ENCODE results near the gene RABEPK. TPM values are rescaled to one million over a fixed set of nuclear protein-coding genes. Genes with fewer than 3 reads are reported as not detected.

Gene RABEPK
- total and polyA plus RNA-seq, 10 of the 15 experiments (the other 5 are each of a cell fraction or from before 2014, with no cell fraction given), result 26.9 to 59.8 (median 39.4) TPM

GRCh38 chr9:125280945-125281344, 80.6 kb downstream of the RABEPK start:
- ChIA-PET RAD21 (ENCODE audit: unreplicated experiment) (no interaction called here), POLR2A (interaction anchor here (0.6 to 1.3 kb wide), 2 partner anchors 15 to 39 kb away, joined by 3 to 8 read pairs; no protein-coding TSS in a partner anchor), CTCF (no interaction called here), SMC1A (ENCODE audit: uncharacterized antibody, unreplicated experiment) (interaction anchor here (1.0 kb wide), 1 partner anchor 12 kb away, joined by 3 read pairs; no protein-coding TSS in a partner anchor)
- Histone ChIP-seq H3K4me1 (ENCODE audit: control insufficient read depth, insufficient read depth, low read length) (no peaks in the 10 kb centered on the region), H3K4me2 (ENCODE audit: control insufficient read depth, insufficient read depth) (no peak overlapping the region), H3K9ac (ENCODE audit: control insufficient read depth, insufficient read depth, low read length) (no peak overlapping the region), H3K9me3 (replicated peaks; ENCODE audit: control insufficient read depth, insufficient read depth, low read length) (no peaks in the 10 kb centered on the region), H3K79me2 (ENCODE audit: control insufficient read depth, insufficient read depth, low read length) (peaks cover 23% of the 10 kb centered on the region), H3K27me3 (replicated peaks in 1 of 2; ENCODE audit: control insufficient read depth in 2 of 2, insufficient read depth in 2 of 2, low read length in 1 of 2) (no peaks in the 10 kb centered on the region), H3K27ac (ENCODE audit: control insufficient read depth, insufficient read depth) (no peak overlapping the region), H2AFZ (ENCODE audit: control insufficient read depth, low read depth, low read length) (no peak overlapping the region), H3K4me3 (no peak overlapping the region), H4K20me1 (ENCODE audit: control insufficient read depth, insufficient read depth) (no peaks in the 10 kb centered on the region), H3K36me3 (ENCODE audit: control insufficient read depth in 2 of 2, insufficient read depth in 2 of 2, low read length in 1 of 2) (no peaks in the 10 kb centered on the region; a peak in 2 of 4 replicates)
- no peak for TF ChIP-seq CREM (IDR thresholded peaks at IDR 0.05; ENCODE audit: low read depth)
- TF ChIP-seq, protein P1, sequence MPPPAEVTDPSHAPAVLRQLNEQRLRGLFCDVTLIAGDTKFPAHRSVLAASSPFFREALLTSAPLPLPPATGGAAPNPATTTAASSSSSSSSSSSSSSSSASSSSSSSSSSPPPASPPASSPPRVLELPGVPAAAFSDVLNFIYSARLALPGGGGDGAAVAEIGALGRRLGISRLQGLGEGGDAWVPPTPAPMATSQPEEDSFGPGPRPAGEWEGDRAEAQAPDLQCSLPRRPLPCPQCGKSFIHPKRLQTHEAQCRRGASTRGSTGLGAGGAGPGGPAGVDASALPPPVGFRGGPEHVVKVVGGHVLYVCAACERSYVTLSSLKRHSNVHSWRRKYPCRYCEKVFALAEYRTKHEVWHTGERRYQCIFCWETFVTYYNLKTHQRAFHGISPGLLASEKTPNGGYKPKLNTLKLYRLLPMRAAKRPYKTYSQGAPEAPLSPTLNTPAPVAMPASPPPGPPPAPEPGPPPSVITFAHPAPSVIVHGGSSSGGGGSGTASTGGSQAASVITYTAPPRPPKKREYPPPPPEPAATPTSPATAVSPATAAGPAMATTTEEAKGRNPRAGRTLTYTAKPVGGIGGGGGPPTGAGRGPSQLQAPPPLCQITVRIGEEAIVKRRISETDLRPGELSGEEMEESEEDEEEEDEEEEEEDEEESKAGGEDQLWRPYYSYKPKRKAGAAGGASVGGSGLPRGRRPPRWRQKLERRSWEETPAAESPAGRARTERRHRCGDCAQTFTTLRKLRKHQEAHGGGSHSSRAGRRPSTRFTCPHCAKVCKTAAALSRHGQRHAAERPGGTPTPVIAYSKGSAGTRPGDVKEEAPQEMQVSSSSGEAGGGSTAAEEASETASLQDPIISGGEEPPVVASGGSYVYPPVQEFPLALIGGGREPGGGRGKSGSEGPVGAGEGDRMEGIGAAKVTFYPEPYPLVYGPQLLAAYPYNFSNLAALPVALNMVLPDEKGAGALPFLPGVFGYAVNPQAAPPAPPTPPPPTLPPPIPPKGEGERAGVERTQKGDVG (CRISPR knock-in tag; IDR thresholded peaks at IDR 0.05), result no peak
- BruUV-seq (replicated peaks), result no TSS peak
- ATAC-seq (no peak), FAIRE-seq (no peak), DNase-seq (ENCODE audit: low read depth, low spot score) (no peak)
- WGBS (ENCODE audit: insufficient coverage, insufficient replicate concordance, low lambda C conversion rate, missing lambda C conversion rate), result 100% methylated on average over 4 of the region's 4 CpGs
- in situ Hi-C loops (cut with MboI), result no loop called here
- intact Hi-C loops (cut with micrococcal nuclease; ENCODE audit: unreplicated experiment), result no loop called here

Small RNAs within 50 kb of the gene (small RNA-seq; reads per million reads assigned to genes)
- gene AL354710.1, result not detected

Other genes starting within 250 kb of the RABEPK start
- gene SCAI, start 57.0 kb upstream of the RABEPK start, total RNA-seq (2014; rRNA removed), result 5.7 and 7.7 TPM in 2 replicates
- gene SCAI, start 57.0 kb upstream of the RABEPK start, total RNA-seq (2014; rRNA removed; fragmentation: Illumina TruSeq; extraction: Trizol), result 5.6 and 7.2 TPM in 2 replicates
- 6.9 and 8.1 TPM in 2 replicates for gene SCAI, start 57.0 kb upstream of the RABEPK start, total RNA-seq (2021)
- 8.8 and 12.4 TPM in 2 replicates for gene SCAI, start 57.0 kb upstream of the RABEPK start, polyA plus RNA-seq (2011; rRNA removed)
- 3.2 and 3.5 TPM in 2 replicates for gene SCAI, start 57.0 kb upstream of the RABEPK start, polyA plus RNA-seq (2014; fragmentation: Illumina TruSeq; extraction: Trizol)
- under 1 TPM; 0.52 to 0.82 TPM for gene SCAI, start 57.0 kb upstream of the RABEPK start, polyA plus RNA-seq (2014; fragmentation: Nextera tagmentation; extraction: Ambion mirVana)
- 2.6 and 3.4 TPM in 2 replicates for gene SCAI, start 57.0 kb upstream of the RABEPK start, polyA plus RNA-seq (2014; rRNA removed)
- gene SCAI, start 57.0 kb upstream of the RABEPK start, polyA plus RNA-seq (2016; fragmentation: Nextera tagmentation; extraction: Ambion mirVana), result 1 to 10 TPM; 4.9 to 5.3 TPM
- gene PPP6C, start 10.7 kb upstream of the RABEPK start, total RNA-seq (2014; rRNA removed), result 27.2 and 34.8 TPM in 2 replicates
- gene PPP6C, start 10.7 kb upstream of the RABEPK start, total RNA-seq (2014; rRNA removed; fragmentation: Illumina TruSeq; extraction: Trizol), result 35.1 and 35.3 TPM in 2 replicates
- gene PPP6C, start 10.7 kb upstream of the RABEPK start, total RNA-seq (2021), result 41.2 and 43.4 TPM in 2 replicates
- gene PPP6C, start 10.7 kb upstream of the RABEPK start, polyA plus RNA-seq (2011; rRNA removed), result 45.3 and 67.8 TPM in 2 replicates
- gene PPP6C, start 10.7 kb upstream of the RABEPK start, polyA plus RNA-seq (2014; fragmentation: Illumina TruSeq; extraction: Trizol), result 38.8 and 46.0 TPM in 2 replicates
- gene PPP6C, start 10.7 kb upstream of the RABEPK start, polyA plus RNA-seq (2014; fragmentation: Nextera tagmentation; extraction: Ambion mirVana), result 10 to 100 TPM; 26.8 to 33.8 TPM
- 23.9 and 27.4 TPM in 2 replicates for gene PPP6C, start 10.7 kb upstream of the RABEPK start, polyA plus RNA-seq (2014; rRNA removed)
- 10 to 100 TPM; 39.7 to 40.2 TPM for gene PPP6C, start 10.7 kb upstream of the RABEPK start, polyA plus RNA-seq (2016; fragmentation: Nextera tagmentation; extraction: Ambion mirVana)
- 53.0 and 70.1 TPM in 2 replicates for gene HSPA5, start 40.8 kb downstream of the RABEPK start, total RNA-seq (2014; rRNA removed)
- gene HSPA5, start 40.8 kb downstream of the RABEPK start, total RNA-seq (2014; rRNA removed; fragmentation: Illumina TruSeq; extraction: Trizol), result 45.7 and 46.5 TPM in 2 replicates
- gene HSPA5, start 40.8 kb downstream of the RABEPK start, total RNA-seq (2021), result 162 and 182 TPM in 2 replicates
- gene HSPA5, start 40.8 kb downstream of the RABEPK start, polyA plus RNA-seq (2011; rRNA removed), result 67.2 and 86.2 TPM in 2 replicates
- gene HSPA5, start 40.8 kb downstream of the RABEPK start, polyA plus RNA-seq (2014; fragmentation: Illumina TruSeq; extraction: Trizol), result 202 and 218 TPM in 2 replicates
- 100 to 1,000 TPM in 1 of 2 experiments, 10 to 100 TPM in 1; 39.8 to 105 TPM for gene HSPA5, start 40.8 kb downstream of the RABEPK start, polyA plus RNA-seq (2014; fragmentation: Nextera tagmentation; extraction: Ambion mirVana)
- 105 and 114 TPM in 2 replicates for gene HSPA5, start 40.8 kb downstream of the RABEPK start, polyA plus RNA-seq (2014; rRNA removed)
- gene HSPA5, start 40.8 kb downstream of the RABEPK start, polyA plus RNA-seq (2016; fragmentation: Nextera tagmentation; extraction: Ambion mirVana), result 100 to 1,000 TPM; 495 to 517 TPM
- gene GAPVD1, start 61.3 kb downstream of the RABEPK start, total RNA-seq (2014; rRNA removed), result 30.4 and 31.2 TPM in 2 replicates
- 27.6 and 31.6 TPM in 2 replicates for gene GAPVD1, start 61.3 kb downstream of the RABEPK start, total RNA-seq (2014; rRNA removed; fragmentation: Illumina TruSeq; extraction: Trizol)
- gene GAPVD1, start 61.3 kb downstream of the RABEPK start, total RNA-seq (2021), result 29.6 and 30.1 TPM in 2 replicates
- gene GAPVD1, start 61.3 kb downstream of the RABEPK start, polyA plus RNA-seq (2011; rRNA removed), result 15.9 and 17.8 TPM in 2 replicates
- 22.1 and 23.3 TPM in 2 replicates for gene GAPVD1, start 61.3 kb downstream of the RABEPK start, polyA plus RNA-seq (2014; fragmentation: Illumina TruSeq; extraction: Trizol)
- 1 to 10 TPM; 4.3 to 5.2 TPM for gene GAPVD1, start 61.3 kb downstream of the RABEPK start, polyA plus RNA-seq (2014; fragmentation: Nextera tagmentation; extraction: Ambion mirVana)
- gene GAPVD1, start 61.3 kb downstream of the RABEPK start, polyA plus RNA-seq (2014; rRNA removed), result 16.1 and 17.4 TPM in 2 replicates
- gene GAPVD1, start 61.3 kb downstream of the RABEPK start, polyA plus RNA-seq (2016; fragmentation: Nextera tagmentation; extraction: Ambion mirVana), result 10 to 100 TPM; 35.2 to 36.6 TPM